Measurements from ENCODE around the gene CFAP58. TPM values are rescaled to one million over a fixed set of nuclear protein-coding genes. Genes with fewer than 3 reads are reported as not detected.

Gene CFAP58
- total RNA-seq, 4 donors from 2014 or later: 0.13 to 0.36 (median 0.27) TPM; not detected in 1

DNA sequence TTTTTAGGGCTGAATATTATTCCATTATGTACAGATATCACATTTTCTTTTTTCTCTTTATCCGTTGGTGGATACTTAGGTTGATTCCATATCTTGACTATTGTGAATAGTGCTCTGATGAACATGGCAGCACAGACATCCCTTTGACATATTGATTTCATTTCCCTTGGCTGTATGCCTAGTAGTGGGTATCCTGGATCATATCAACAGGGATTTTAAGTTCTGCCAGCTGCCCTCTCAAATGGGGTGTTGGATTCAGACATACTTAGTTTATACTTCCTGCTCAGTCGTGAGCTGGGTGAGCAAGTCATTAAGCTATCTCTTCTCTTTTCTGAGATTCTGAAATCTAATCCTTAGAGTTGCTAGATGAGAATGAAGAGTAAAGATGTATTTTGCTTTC lies 147.8 kb downstream of the CFAP58 start:
- H3K27me3 ChIP-seq: no peaks in the 10 kb centered on the region
- H3K36me3 ChIP-seq: no peaks in the 10 kb centered on the region
- intact Hi-C loops (cut with DNase I; ENCODE audit: low total_unique reads) (no loop called here), in situ Hi-C loops (cut with MboI; ENCODE audit: low sequenced_read_pairs in 4 of 4) (no loop called here)
- ATAC-seq (no peak), DNase-seq (no peak)
- TF ChIP-seq, protein P1, sequence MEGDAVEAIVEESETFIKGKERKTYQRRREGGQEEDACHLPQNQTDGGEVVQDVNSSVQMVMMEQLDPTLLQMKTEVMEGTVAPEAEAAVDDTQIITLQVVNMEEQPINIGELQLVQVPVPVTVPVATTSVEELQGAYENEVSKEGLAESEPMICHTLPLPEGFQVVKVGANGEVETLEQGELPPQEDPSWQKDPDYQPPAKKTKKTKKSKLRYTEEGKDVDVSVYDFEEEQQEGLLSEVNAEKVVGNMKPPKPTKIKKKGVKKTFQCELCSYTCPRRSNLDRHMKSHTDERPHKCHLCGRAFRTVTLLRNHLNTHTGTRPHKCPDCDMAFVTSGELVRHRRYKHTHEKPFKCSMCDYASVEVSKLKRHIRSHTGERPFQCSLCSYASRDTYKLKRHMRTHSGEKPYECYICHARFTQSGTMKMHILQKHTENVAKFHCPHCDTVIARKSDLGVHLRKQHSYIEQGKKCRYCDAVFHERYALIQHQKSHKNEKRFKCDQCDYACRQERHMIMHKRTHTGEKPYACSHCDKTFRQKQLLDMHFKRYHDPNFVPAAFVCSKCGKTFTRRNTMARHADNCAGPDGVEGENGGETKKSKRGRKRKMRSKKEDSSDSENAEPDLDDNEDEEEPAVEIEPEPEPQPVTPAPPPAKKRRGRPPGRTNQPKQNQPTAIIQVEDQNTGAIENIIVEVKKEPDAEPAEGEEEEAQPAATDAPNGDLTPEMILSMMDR (IDR thresholded peaks at IDR 0.05 in 4 of 5, conservative IDR thresholded peaks at IDR 0.05 in 1 of 5): no peak
- no peak for TF ChIP-seq POLR2A (IDR thresholded peaks at IDR 0.05)
- no peak overlapping the region for H3K27ac ChIP-seq
- no peaks in the 10 kb centered on the region for H3K4me1 ChIP-seq
- H3K4me3 ChIP-seq: no peak overlapping the region
- no peaks in the 10 kb centered on the region for H3K9me3 ChIP-seq

DNA sequence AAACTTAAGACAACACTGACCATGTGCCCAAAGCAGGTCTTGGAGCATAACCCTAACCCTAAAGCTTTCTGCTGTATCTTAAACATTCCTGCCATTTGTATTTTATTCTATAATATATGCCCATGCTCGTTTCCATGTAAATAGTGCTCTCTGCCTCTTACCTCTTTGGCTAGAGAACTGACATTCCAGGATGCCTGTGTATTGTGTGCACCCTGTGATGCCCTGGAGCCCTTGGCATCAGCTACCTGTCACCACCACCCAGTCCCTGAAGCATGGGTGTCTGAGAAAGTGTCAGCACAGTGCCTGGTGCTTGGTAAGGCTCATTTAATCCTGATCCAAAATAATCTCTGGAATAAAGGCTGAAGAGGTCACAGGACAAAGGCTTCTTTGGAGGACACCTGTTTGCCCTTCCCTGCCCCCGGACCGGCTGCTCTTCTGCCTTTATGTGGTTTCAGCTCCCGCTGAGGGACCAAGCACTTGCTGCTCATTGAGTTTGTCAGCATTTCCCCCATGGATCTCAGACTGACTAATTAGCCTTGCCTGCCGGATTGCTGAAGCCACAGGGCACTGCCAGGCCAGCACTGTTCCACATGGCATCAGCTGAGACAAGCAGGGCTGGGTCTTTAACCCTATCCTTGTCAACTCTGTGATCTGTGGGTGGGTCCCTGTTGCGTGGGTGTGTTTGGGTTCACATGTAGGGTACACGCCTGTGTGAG lies 148.4 kb downstream of the CFAP58 start:
- no peaks in the 10 kb centered on the region for H3K27me3 ChIP-seq
- no peaks in the 10 kb centered on the region for H3K9me3 ChIP-seq
- no peak overlapping the region for H3K27ac ChIP-seq
- intact Hi-C loops (cut with DNase I; ENCODE audit: low total_unique reads) (no loop called here), in situ Hi-C loops (cut with MboI; ENCODE audit: low sequenced_read_pairs in 4 of 4) (no loop called here)
- TF ChIP-seq, protein P1 (IDR thresholded peaks at IDR 0.05 in 4 of 5, conservative IDR thresholded peaks at IDR 0.05 in 1 of 5): no peak
- no peak for TF ChIP-seq POLR2A (IDR thresholded peaks at IDR 0.05)
- DNase-seq (no peak), ATAC-seq (no peak)
- H3K36me3 ChIP-seq: no peaks in the 10 kb centered on the region
- no peak overlapping the region for H3K4me3 ChIP-seq
- no peaks in the 10 kb centered on the region for H3K4me1 ChIP-seq

DNA sequence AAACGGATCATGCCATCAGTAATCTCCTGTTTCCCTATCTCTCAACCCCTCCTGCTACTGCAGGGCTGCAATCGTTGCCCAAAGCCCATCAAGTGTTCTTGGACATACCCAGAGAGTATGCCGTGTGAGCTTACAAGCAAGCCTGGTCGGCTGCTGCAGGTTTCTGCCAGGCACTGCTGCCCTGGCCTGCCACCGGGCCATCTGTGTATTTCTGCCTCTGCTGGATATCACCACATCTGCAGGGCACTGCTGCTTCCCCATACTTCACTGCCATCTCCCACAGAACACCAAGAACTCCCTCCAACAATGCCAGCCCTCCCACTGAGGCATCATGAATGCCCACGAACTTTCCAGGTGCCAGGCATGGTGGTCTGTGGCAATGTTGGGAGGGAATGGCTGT lies 149.3 kb downstream of the CFAP58 start:
- no peaks in the 10 kb centered on the region for H3K9me3 ChIP-seq
- no peak overlapping the region for H3K4me3 ChIP-seq
- TF ChIP-seq, protein P1 (IDR thresholded peaks at IDR 0.05 in 4 of 5, conservative IDR thresholded peaks at IDR 0.05 in 1 of 5): no peak
- TF ChIP-seq POLR2A (IDR thresholded peaks at IDR 0.05): no peak
- no peaks in the 10 kb centered on the region for H3K4me1 ChIP-seq
- in situ Hi-C loops (cut with MboI; ENCODE audit: low sequenced_read_pairs in 4 of 4) (no loop called here), intact Hi-C loops (cut with DNase I; ENCODE audit: low total_unique reads) (no loop called here)
- no peak for ATAC-seq
- H3K27ac ChIP-seq: no peak overlapping the region
- no peaks in the 10 kb centered on the region for H3K27me3 ChIP-seq
- H3K36me3 ChIP-seq: no peaks in the 10 kb centered on the region
- no peak for DNase-seq

Other genes starting within 250 kb of the CFAP58 start
- gene SFR1, start 231.7 kb upstream of the CFAP58 start, total RNA-seq: 1 to 10 TPM; 2.4 to 7.7 (median 4.7) TPM
- not detected for gene CFAP43, start 121.5 kb upstream of the CFAP58 start, total RNA-seq
- gene GSTO1, start 98.9 kb upstream of the CFAP58 start, total RNA-seq: 100 to 1,000 TPM in 2 of 4 donors, 10 to 100 TPM in 2; 39.6 to 284 (median 74.2) TPM
- gene GSTO2, start 84.6 kb upstream of the CFAP58 start, total RNA-seq: 1 to 10 TPM in 2 of 4 donors, under 1 TPM in 1, not detected in 1; 0.71 to 2.3 (median 1.4) TPM
- 10 to 100 TPM in 1 of 4 donors, 1 to 10 TPM in 3; 5.0 to 19.9 (median 7.9) TPM for gene ITPRIP, start 15.4 kb upstream of the CFAP58 start, total RNA-seq